Neural cell (in vitro differentiated cells): ENCODE data around the gene FAM111A.

ENCODE experiments used
- EP300 ChIP-seq: fragments of 450-650 bp; conservative IDR thresholded peaks from 2 replicates; pipeline ENCODE4 v1.6.1; 2014; ENCODE audit warnings: antibody characterized with exemption, mild to moderate bottlenecking, moderate library complexity; ENCODE audit not compliant: poor library complexity, severe bottlenecking
- EZH2 ChIP-seq: fragments of 200-600, 300-800 bp; shearing (Covaris generic), sonication (generic); IDR thresholded peaks from 2 replicates; pipeline ENCODE4 v1.6.1; 2014; ENCODE audit warnings: antibody characterized with exemption, low read length, borderline replicate concordance, mild to moderate bottlenecking; ENCODE audit not compliant: insufficient read depth, poor library complexity, severe bottlenecking
- MXI1 ChIP-seq: fragments of 450-650 bp; conservative IDR thresholded peaks from 2 replicates; pipeline ENCODE4 v1.6.1; 2014; ENCODE audit warnings: antibody characterized with exemption, mild to moderate bottlenecking; ENCODE audit not compliant: poor library complexity, severe bottlenecking
- POLR2AphosphoS5 ChIP-seq: IDR thresholded peaks from 2 replicates; pipeline ENCODE4 v1.6.1; 2012
- RAD21 ChIP-seq: fragments of 450-650 bp; conservative IDR thresholded peaks from 2 replicates; pipeline ENCODE4 v1.6.1; 2014; ENCODE audit warnings: antibody characterized with exemption, mild to moderate bottlenecking, moderate library complexity
- SMC3 ChIP-seq: fragments of 450-650 bp; conservative IDR thresholded peaks from 2 replicates; pipeline ENCODE4 v1.6.1; 2014; ENCODE audit warnings: antibody characterized with exemption, mild to moderate bottlenecking, moderate library complexity; ENCODE audit not compliant: poor library complexity
- TAF1 ChIP-seq: IDR thresholded peaks from 2 replicates; pipeline ENCODE4 v1.6.1; 2012; ENCODE audit warnings: low read depth
- TF ChIP-seq, protein P1 (sequence below): fragments of 450-650 bp; IDR thresholded peaks from 2 replicates; pipeline ENCODE4 v1.5.1; 2014; ENCODE audit warnings: antibody characterized with exemption, mild to moderate bottlenecking, moderate library complexity; ENCODE audit not compliant: poor library complexity, severe bottlenecking
- TF ChIP-seq, protein P2 (sequence below): IDR thresholded peaks from 2 replicates; pipeline ENCODE4 v1.6.1; 2012; ENCODE audit warnings: borderline replicate concordance

DNA sequence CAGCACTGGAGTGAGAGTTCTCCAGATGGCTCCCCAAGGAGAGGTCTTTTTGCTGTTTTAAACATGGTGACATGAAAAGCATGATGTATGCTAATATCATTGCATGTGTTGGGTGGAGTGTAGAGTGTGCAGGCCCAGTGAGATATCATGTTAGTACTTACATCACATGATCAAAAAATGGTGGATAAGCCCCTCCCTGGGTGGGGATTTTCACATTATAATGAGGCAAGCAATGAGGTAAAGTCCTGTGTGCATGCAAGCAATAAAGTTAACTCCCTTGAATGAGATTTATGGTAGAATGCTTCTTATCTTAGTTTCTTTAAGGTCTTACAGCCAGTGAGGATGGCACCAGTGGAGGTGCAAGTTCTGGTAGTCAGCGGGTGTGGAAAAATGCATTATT is 27.1 kb upstream of the FAM111A start:
- TF ChIP-seq POLR2AphosphoS5 = no peak
- TF ChIP-seq, protein P1, sequence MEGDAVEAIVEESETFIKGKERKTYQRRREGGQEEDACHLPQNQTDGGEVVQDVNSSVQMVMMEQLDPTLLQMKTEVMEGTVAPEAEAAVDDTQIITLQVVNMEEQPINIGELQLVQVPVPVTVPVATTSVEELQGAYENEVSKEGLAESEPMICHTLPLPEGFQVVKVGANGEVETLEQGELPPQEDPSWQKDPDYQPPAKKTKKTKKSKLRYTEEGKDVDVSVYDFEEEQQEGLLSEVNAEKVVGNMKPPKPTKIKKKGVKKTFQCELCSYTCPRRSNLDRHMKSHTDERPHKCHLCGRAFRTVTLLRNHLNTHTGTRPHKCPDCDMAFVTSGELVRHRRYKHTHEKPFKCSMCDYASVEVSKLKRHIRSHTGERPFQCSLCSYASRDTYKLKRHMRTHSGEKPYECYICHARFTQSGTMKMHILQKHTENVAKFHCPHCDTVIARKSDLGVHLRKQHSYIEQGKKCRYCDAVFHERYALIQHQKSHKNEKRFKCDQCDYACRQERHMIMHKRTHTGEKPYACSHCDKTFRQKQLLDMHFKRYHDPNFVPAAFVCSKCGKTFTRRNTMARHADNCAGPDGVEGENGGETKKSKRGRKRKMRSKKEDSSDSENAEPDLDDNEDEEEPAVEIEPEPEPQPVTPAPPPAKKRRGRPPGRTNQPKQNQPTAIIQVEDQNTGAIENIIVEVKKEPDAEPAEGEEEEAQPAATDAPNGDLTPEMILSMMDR = no peak
- no peak for TF ChIP-seq EZH2
- TF ChIP-seq RAD21 = no peak
- no peak for TF ChIP-seq EP300
- TF ChIP-seq, protein P2, sequence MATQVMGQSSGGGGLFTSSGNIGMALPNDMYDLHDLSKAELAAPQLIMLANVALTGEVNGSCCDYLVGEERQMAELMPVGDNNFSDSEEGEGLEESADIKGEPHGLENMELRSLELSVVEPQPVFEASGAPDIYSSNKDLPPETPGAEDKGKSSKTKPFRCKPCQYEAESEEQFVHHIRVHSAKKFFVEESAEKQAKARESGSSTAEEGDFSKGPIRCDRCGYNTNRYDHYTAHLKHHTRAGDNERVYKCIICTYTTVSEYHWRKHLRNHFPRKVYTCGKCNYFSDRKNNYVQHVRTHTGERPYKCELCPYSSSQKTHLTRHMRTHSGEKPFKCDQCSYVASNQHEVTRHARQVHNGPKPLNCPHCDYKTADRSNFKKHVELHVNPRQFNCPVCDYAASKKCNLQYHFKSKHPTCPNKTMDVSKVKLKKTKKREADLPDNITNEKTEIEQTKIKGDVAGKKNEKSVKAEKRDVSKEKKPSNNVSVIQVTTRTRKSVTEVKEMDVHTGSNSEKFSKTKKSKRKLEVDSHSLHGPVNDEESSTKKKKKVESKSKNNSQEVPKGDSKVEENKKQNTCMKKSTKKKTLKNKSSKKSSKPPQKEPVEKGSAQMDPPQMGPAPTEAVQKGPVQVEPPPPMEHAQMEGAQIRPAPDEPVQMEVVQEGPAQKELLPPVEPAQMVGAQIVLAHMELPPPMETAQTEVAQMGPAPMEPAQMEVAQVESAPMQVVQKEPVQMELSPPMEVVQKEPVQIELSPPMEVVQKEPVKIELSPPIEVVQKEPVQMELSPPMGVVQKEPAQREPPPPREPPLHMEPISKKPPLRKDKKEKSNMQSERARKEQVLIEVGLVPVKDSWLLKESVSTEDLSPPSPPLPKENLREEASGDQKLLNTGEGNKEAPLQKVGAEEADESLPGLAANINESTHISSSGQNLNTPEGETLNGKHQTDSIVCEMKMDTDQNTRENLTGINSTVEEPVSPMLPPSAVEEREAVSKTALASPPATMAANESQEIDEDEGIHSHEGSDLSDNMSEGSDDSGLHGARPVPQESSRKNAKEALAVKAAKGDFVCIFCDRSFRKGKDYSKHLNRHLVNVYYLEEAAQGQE = no peak
- no peak for TF ChIP-seq MXI1
- TF ChIP-seq TAF1 = no peak
- TF ChIP-seq SMC3 = no peak
